Purkinje cell (primary cell): ENCODE data around the gene QSOX2. TPM values are rescaled to one million over a fixed set of nuclear protein-coding genes. Genes with fewer than 3 reads are reported as not detected.

Experiments
- polyA plus RNA-seq: library from polyadenylated mRNA; unstranded; fragments of >200 nt; fragmentation: Nextera tagmentation; gene quantifications from 2 replicates; pipeline ENCODE4 v1.2.1, GENCODE V29; 2014

Gene QSOX2
- 4.1 and 6.8 TPM in 2 replicates for polyA plus RNA-seq

GRCh38 chr9:136245219-136246150 lies at the start of gene QSOX2:
Gene QSOX2 (minus strand): TSS chr9:136245812. CDS start chr9:136245803, 9 bp downstream.

GRCh38 chr9:136204838-136205706 lies 40.5 kb downstream of the QSOX2 start, which contains the start of gene LHX3:
Gene LHX3 (minus strand): TSS chr9:136205128. CDS start chr9:136205012, 116 bp downstream.

Other genes with a start within 250 kb of the QSOX2 start
- gene NACC2, start 150.5 kb downstream of the QSOX2 start, polyA plus RNA-seq = 4.7 and 6.2 TPM in 2 replicates
- gene TMEM250, start 126.9 kb downstream of the QSOX2 start, polyA plus RNA-seq = 0.36 and 0.52 TPM in 2 replicates
- not detected in 2 replicates for gene LHX3, start 40.7 kb downstream of the QSOX2 start, polyA plus RNA-seq
- not detected in 2 replicates for gene CCDC187, start 58.3 kb upstream of the QSOX2 start, polyA plus RNA-seq
- gene GPSM1, start 81.7 kb upstream of the QSOX2 start, polyA plus RNA-seq = 1.1 TPM in 1 of 2 replicates, not detected in the other
- gene DNLZ, start 117.9 kb upstream of the QSOX2 start, polyA plus RNA-seq = 0.62 and 1.5 TPM in 2 replicates
- gene CARD9, start 127.9 kb upstream of the QSOX2 start, polyA plus RNA-seq = not detected in 2 replicates
- 0.55 and 0.71 TPM in 2 replicates for gene SNAPC4, start 154.4 kb upstream of the QSOX2 start, polyA plus RNA-seq
- gene ENTR1, start 164.8 kb upstream of the QSOX2 start, polyA plus RNA-seq = 0.69 and 3.4 TPM in 2 replicates
- 7.9 and 11.1 TPM in 2 replicates for gene PMPCA, start 164.8 kb upstream of the QSOX2 start, polyA plus RNA-seq
- 0.38 and 1.9 TPM in 2 replicates for gene INPP5E, start 194.0 kb upstream of the QSOX2 start, polyA plus RNA-seq
- 8.1 and 10.7 TPM in 2 replicates for gene SEC16A, start 237.2 kb upstream of the QSOX2 start, polyA plus RNA-seq